ENCODE measurements around the gene SCUBE3. TPM values are rescaled to one million over a fixed set of nuclear protein-coding genes. Genes with fewer than 3 reads are reported as not detected.

SCUBE3 gene
- total RNA-seq, 1 donor from 2014 or later: 0.25 TPM

GRCh38 chr6:35195120-35195780 lies 18.5 kb upstream of the SCUBE3 start:
- no peaks in the 10 kb centered on the region for H3K36me3 Mint-ChIP-seq (ENCODE audit: unreplicated experiment)
- no peak overlapping the region for H3K27ac Mint-ChIP-seq (ENCODE audit: unreplicated experiment)
- H3K9me3 Mint-ChIP-seq (ENCODE audit: unreplicated experiment): peaks cover 5% of the 10 kb centered on the region
- no peak for DNase-seq
- peaks cover 8% of the 10 kb centered on the region for H3K27me3 Mint-ChIP-seq (ENCODE audit: unreplicated experiment)
- no peaks in the 10 kb centered on the region for H3K4me1 Mint-ChIP-seq (ENCODE audit: low read depth, unreplicated experiment)
- no peak overlapping the region for H3K4me3 Mint-ChIP-seq (ENCODE audit: unreplicated experiment)
- TF ChIP-seq CTCF (IDR thresholded peaks at IDR 0.05; ENCODE audit: partially characterized antibody, unreplicated experiment): no peak

DNA sequence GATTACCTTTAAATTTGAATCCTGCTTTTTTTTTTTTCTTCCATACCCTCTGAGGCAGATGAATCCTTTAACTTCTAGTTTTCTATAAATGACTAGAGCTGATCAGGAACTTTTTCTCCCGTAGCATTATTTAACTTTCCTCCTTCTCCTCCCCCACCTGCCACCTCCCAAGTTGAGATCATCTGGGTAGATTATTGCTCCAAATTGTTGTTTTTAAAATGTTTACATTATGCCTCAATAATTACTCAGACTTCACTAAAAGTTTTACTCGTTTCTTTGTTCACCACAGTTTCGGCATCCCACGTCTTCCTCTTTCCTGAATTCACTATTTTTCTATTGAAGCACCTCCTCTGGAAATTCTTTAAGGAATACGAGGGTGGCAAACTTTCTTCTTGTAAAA lies 16.6 kb upstream of the SCUBE3 start:
- Mint-ChIP-seq H3K9me3 (ENCODE audit: unreplicated experiment) (peaks cover 2% of the 10 kb centered on the region), H3K4me1 (ENCODE audit: low read depth, unreplicated experiment) (no peaks in the 10 kb centered on the region), H3K27me3 (ENCODE audit: unreplicated experiment) (peaks cover 3% of the 10 kb centered on the region), H3K27ac (ENCODE audit: unreplicated experiment) (no peak overlapping the region), H3K4me3 (ENCODE audit: unreplicated experiment) (no peak overlapping the region), H3K36me3 (ENCODE audit: unreplicated experiment) (no peaks in the 10 kb centered on the region)
- TF ChIP-seq CTCF (IDR thresholded peaks at IDR 0.05; ENCODE audit: partially characterized antibody, unreplicated experiment): no peak
- no peak for DNase-seq

DNA sequence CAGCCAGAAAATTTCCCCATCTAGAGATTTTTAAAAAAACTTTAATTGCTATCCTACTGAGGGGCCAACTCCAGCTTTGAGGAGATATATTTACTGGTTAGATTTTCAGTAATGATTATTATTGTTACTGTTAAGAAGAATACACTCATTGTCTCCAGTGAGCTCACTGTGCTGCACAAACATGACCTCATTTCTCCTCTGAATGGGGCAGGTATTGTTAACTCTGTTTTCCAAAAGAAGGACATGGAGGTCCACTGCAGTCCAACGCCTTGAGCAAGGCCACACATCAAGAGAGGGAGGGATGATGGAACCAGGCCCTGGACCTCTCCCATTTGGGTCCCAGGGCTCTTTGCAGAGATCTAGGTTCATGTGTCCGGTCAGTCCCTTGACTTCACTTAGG lies 13.9 kb upstream of the SCUBE3 start:
- no peak overlapping the region for H3K27ac Mint-ChIP-seq (ENCODE audit: unreplicated experiment)
- H3K27me3 Mint-ChIP-seq (ENCODE audit: unreplicated experiment): no peaks in the 10 kb centered on the region
- DNase-seq: no peak
- no peak overlapping the region for H3K4me3 Mint-ChIP-seq (ENCODE audit: unreplicated experiment)
- H3K36me3 Mint-ChIP-seq (ENCODE audit: unreplicated experiment): no peaks in the 10 kb centered on the region
- peaks cover 1% of the 10 kb centered on the region for H3K4me1 Mint-ChIP-seq (ENCODE audit: low read depth, unreplicated experiment)
- no peaks in the 10 kb centered on the region for H3K9me3 Mint-ChIP-seq (ENCODE audit: unreplicated experiment)
- no peak for TF ChIP-seq CTCF (IDR thresholded peaks at IDR 0.05; ENCODE audit: partially characterized antibody, unreplicated experiment)

- DNase-seq: no peak
- Mint-ChIP-seq H3K27me3 (ENCODE audit: unreplicated experiment) (no peaks in the 10 kb centered on the region), H3K9me3 (ENCODE audit: unreplicated experiment) (peaks cover 2% of the 10 kb centered on the region), H3K27ac (ENCODE audit: unreplicated experiment) (no peak overlapping the region), H3K36me3 (ENCODE audit: unreplicated experiment) (no peaks in the 10 kb centered on the region), H3K4me3 (ENCODE audit: unreplicated experiment) (no peak overlapping the region), H3K4me1 (ENCODE audit: low read depth, unreplicated experiment) (peaks cover 1% of the 10 kb centered on the region)
- no peak for TF ChIP-seq CTCF (IDR thresholded peaks at IDR 0.05; ENCODE audit: partially characterized antibody, unreplicated experiment)
Observed at GRCh38 chr6:35202066-35202546, 11.7 kb upstream of the SCUBE3 start.

- peaks cover 4% of the 10 kb centered on the region for H3K27me3 Mint-ChIP-seq (ENCODE audit: unreplicated experiment)
- H3K36me3 Mint-ChIP-seq (ENCODE audit: unreplicated experiment): no peaks in the 10 kb centered on the region
- no peak for DNase-seq
- H3K27ac Mint-ChIP-seq (ENCODE audit: unreplicated experiment): no peak overlapping the region
- no peak overlapping the region for H3K4me3 Mint-ChIP-seq (ENCODE audit: unreplicated experiment)
- H3K9me3 Mint-ChIP-seq (ENCODE audit: unreplicated experiment): peaks cover 2% of the 10 kb centered on the region
- peaks cover 1% of the 10 kb centered on the region for H3K4me1 Mint-ChIP-seq (ENCODE audit: low read depth, unreplicated experiment)
- TF ChIP-seq CTCF (IDR thresholded peaks at IDR 0.05; ENCODE audit: partially characterized antibody, unreplicated experiment): no peak
Observed at GRCh38 chr6:35203152-35203670, 10.5 kb upstream of the SCUBE3 start.
